Activated CD8-positive, alpha-beta T cell treated with anti-CD3 and anti-CD28 coated beads for 36 hours (primary cell): Measurements from ENCODE around the gene KBTBD12. TPM values are rescaled to one million over a fixed set of nuclear protein-coding genes. Genes with fewer than 3 reads are reported as not detected.
"Not testable (repeated sequence)": the region's sequence is repeated elsewhere in the genome, so short reads cannot be mapped to it uniquely, and the experiment has no call there.

ENCODE experiments used
- ATAC-seq: fragments of 200-7000 bp; cut with Tn5 transposase; one replicate; pipeline ENCODE4 v1.10.0; 2021; ENCODE audit warnings: mild to moderate bottlenecking, moderate library complexity
- CTCF ChIA-PET: fragments of 350-600 bp; sonication (Branson Sonifier 250); formaldehyde crosslinking; loops from one replicate; lab custom pipeline; 2021; ENCODE audit warnings: antibody characterized with exemption; lab: Charles Lee
- POLR2A ChIA-PET: fragments of 350-600 bp; sonication (Branson Sonifier 250); formaldehyde crosslinking; loops from one replicate; lab custom pipeline; 2021; ENCODE audit warnings: antibody characterized with exemption; lab: Charles Lee
- DNase-seq: peaks from one replicate; pipeline ENCODE4 v3.0.0-alpha.2; 2020
- H3K27ac Mint-ChIP-seq: one replicate; pipeline ENCODE4 v1.8.0; 2021; ENCODE audit warnings: mild to moderate bottlenecking, mixed read lengths
- H3K27me3 Mint-ChIP-seq: one replicate; pipeline ENCODE4 v1.8.0; 2021; ENCODE audit warnings: mixed read lengths
- H3K36me3 Mint-ChIP-seq: one replicate; pipeline ENCODE4 v1.8.0; 2021; ENCODE audit warnings: low read depth, mixed read lengths
- H3K4me1 Mint-ChIP-seq: one replicate; pipeline ENCODE4 v1.8.0; 2021; ENCODE audit warnings: low read depth, mixed read lengths
- H3K4me3 Mint-ChIP-seq: one replicate; pipeline ENCODE4 v1.8.0; 2021; ENCODE audit warnings: mild to moderate bottlenecking, moderate library complexity, mixed read lengths
- H3K9me3 Mint-ChIP-seq: one replicate; pipeline ENCODE4 v1.8.0; 2021; ENCODE audit warnings: mixed read lengths
- CTCF ChIP-seq: fragments of 200-600 bp; IDR thresholded peaks from one replicate; pipeline ENCODE4 v1.8.0; 2022; ENCODE audit warnings: antibody characterized with exemption, mild to moderate bottlenecking
- intact Hi-C: fragments of 100-400 bp; cut with micrococcal nuclease; formaldehyde crosslinking; loops from one replicate; pipeline ENCODE4 v1.10.0; 2022
- total RNA-seq, 2 experiments: library from RNA; stranded (reverse); gene quantifications; one replicate each; pipeline ENCODE4 v1.2.3, GENCODE V29; 2021

The KBTBD12 gene
- total RNA-seq, 2 experiments from 2014 or later, result not detected

- ATAC-seq, result no peak
- no peak overlapping the region for H3K27ac Mint-ChIP-seq
These were observed 26.9 kb upstream of the KBTBD12 start for GRCh38 chr3:127888156-127888555.

GRCh38 chr3:127888564-127889107 lies 26.4 kb upstream of the KBTBD12 start:
- CTCF ChIA-PET, result interaction anchor here (0.8 kb wide), 1 partner anchor 241 kb away, joined by 3 read pairs; no protein-coding TSS in a partner anchor
- TF ChIP-seq CTCF, result no peak
- intact Hi-C loops, result no loop called here
- Mint-ChIP-seq H3K36me3 (peaks cover 6% of the 10 kb centered on the region), H3K27me3 (peaks cover 3% of the 10 kb centered on the region), H3K4me3 (no peak overlapping the region), H3K9me3 (peaks cover 19% of the 10 kb centered on the region), H3K4me1 (peaks cover 8% of the 10 kb centered on the region), H3K27ac (no peak overlapping the region)
- POLR2A ChIA-PET, result no interaction called here
- DNase-seq, result no peak
- no peak for ATAC-seq

More at GRCh38 chr3:127888156-127888555, 26.9 kb upstream of the KBTBD12 start:
- ChIA-PET POLR2A (no interaction called here), CTCF (no interaction called here)
- intact Hi-C loops, result no loop called here
- H3K36me3 Mint-ChIP-seq, result peaks cover 6% of the 10 kb centered on the region
- TF ChIP-seq CTCF, result no peak
- DNase-seq, result no peak
- H3K4me1 Mint-ChIP-seq, result peaks cover 8% of the 10 kb centered on the region
- peaks cover 19% of the 10 kb centered on the region for H3K9me3 Mint-ChIP-seq
- H3K4me3 Mint-ChIP-seq, result no peak overlapping the region
- H3K27me3 Mint-ChIP-seq, result peaks cover 3% of the 10 kb centered on the region

GRCh38 chr3:127889461-127889863 lies 25.6 kb upstream of the KBTBD12 start:
- intact Hi-C loops, result no loop called here
- ATAC-seq (no peak), DNase-seq (no peak)
- Mint-ChIP-seq H3K4me1 (peaks cover 8% of the 10 kb centered on the region), H3K27me3 (peaks cover 3% of the 10 kb centered on the region), H3K36me3 (peaks cover 6% of the 10 kb centered on the region), H3K4me3 (no peak overlapping the region), H3K27ac (peak overlapping the region; percentile 34), H3K9me3 (peaks cover 19% of the 10 kb centered on the region)
- no peak for TF ChIP-seq CTCF
- ChIA-PET CTCF (interaction anchor here (0.8 kb wide), 1 partner anchor 241 kb away, joined by 3 read pairs; no protein-coding TSS in a partner anchor), POLR2A (no interaction called here)

- peaks cover 3% of the 10 kb centered on the region for H3K27me3 Mint-ChIP-seq
- POLR2A ChIA-PET, result no interaction called here
- DNase-seq (no peak), ATAC-seq (peak; percentile 47)
- intact Hi-C loops, result no loop called here
- peaks cover 19% of the 10 kb centered on the region for H3K9me3 Mint-ChIP-seq
- CTCF ChIA-PET, result no interaction called here
- no peak for TF ChIP-seq CTCF
- H3K36me3 Mint-ChIP-seq, result peaks cover 6% of the 10 kb centered on the region
- H3K27ac Mint-ChIP-seq, result peak overlapping the region; percentile 46
- peaks cover 8% of the 10 kb centered on the region for H3K4me1 Mint-ChIP-seq
- H3K4me3 Mint-ChIP-seq, result no peak overlapping the region
These were observed 24.9 kb upstream of the KBTBD12 start for GRCh38 chr3:127889976-127890650.

GRCh38 chr3:127890651-127891290 lies 24.3 kb upstream of the KBTBD12 start:
- peak; percentile 69 for ATAC-seq
- H3K4me3 Mint-ChIP-seq, H3K4me1 Mint-ChIP-seq, POLR2A ChIA-PET, H3K36me3 Mint-ChIP-seq, H3K27me3 Mint-ChIP-seq, intact Hi-C loops, CTCF ChIA-PET: not testable (repeated sequence)
- Mint-ChIP-seq H3K9me3 (peaks cover 19% of the 10 kb centered on the region), H3K27ac (peak overlapping the region; percentile 46)
- DNase-seq, result peak; percentile 67
